ENCODE data around the gene DSG3.

DNA sequence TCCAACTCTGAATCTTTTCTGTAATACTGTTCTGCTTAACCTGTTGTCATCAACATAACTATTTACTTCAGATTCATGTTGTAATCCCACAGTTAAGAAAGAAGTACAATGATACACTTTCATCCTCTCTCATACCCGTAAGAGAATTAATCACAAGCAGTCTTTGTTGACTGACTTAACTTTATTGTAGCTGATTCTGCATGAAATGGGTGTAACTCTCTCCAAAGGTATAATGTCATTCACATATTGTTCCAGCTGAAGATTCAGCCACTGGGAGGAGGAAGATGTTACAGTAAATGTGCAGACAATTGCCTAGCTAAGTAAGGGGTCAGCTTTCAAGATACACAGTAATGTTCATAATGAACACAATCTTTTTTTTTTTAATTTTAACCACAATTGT, 36.9 kb downstream of the DSG3 start:
- no peak for TF ChIP-seq EZH2 (IDR thresholded peaks at IDR 0.05)
- TF ChIP-seq POLR2AphosphoS5 (IDR thresholded peaks at IDR 0.05; ENCODE audit: borderline replicate concordance, low read depth, low read length) = no peak
- no peak for TF ChIP-seq FOXP2 (optimal IDR thresholded peaks at IDR 0.05; ENCODE audit: control extremely low read depth, extremely low read length, insufficient read depth)

All from SK-N-MC (cell line).